HL-60 (cell line): ENCODE results near the gene TFB2M.

Experiments
- CTCF ChIP-seq: IDR thresholded peaks from one replicate; pipeline ENCODE4 v1.5.1; 2011; ENCODE audit warnings: low read length, control low read depth, inconsistent platforms; ENCODE audit not compliant: insufficient read depth
- POLR2AphosphoS5 ChIP-seq: IDR thresholded peaks from 2 replicates; pipeline ENCODE4 v1.6.1; 2012; ENCODE audit warnings: low read depth
- REST ChIP-seq: IDR thresholded peaks from 2 replicates; pipeline ENCODE4 v1.6.1; 2012; ENCODE audit warnings: low read depth; ENCODE audit not compliant: insufficient replicate concordance
- SPI1 ChIP-seq: IDR thresholded peaks from 2 replicates; pipeline ENCODE4 v1.6.1; 2012; ENCODE audit warnings: low read depth, mild to moderate bottlenecking, borderline replicate concordance

DNA sequence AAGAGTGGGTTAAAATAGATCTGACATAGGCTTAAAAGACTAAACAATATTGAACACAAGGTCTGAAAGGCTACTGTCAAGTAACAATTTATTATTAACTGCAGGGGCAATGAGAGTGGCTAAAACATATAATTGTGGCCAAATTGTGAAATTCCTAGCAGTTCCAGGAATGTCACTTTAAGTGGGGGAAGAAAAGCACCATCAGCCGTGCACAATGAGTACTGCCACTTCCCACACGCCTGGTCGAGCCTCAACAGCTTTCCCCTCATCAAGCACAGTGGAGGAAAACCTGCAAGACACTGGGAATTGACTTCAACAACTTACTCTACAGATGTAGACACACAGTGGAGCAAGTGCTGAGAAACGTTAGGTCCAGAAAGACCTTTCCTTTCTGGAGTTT, 16.4 kb downstream of the TFB2M start:
- TF ChIP-seq REST (no peak), CTCF (no peak), POLR2AphosphoS5 (no peak), SPI1 (no peak)
